ENCODE results near the gene FKBP1B.

- no peak for TF ChIP-seq CTCF (IDR thresholded peaks at IDR 0.05)
- no peak for TF ChIP-seq POLR2A (IDR thresholded peaks at IDR 0.05)
Measured at GRCh38 chr2:24011250-24012104, 38.1 kb upstream of the FKBP1B start.
